ENCODE measurements around the gene CEP128.

DNA sequence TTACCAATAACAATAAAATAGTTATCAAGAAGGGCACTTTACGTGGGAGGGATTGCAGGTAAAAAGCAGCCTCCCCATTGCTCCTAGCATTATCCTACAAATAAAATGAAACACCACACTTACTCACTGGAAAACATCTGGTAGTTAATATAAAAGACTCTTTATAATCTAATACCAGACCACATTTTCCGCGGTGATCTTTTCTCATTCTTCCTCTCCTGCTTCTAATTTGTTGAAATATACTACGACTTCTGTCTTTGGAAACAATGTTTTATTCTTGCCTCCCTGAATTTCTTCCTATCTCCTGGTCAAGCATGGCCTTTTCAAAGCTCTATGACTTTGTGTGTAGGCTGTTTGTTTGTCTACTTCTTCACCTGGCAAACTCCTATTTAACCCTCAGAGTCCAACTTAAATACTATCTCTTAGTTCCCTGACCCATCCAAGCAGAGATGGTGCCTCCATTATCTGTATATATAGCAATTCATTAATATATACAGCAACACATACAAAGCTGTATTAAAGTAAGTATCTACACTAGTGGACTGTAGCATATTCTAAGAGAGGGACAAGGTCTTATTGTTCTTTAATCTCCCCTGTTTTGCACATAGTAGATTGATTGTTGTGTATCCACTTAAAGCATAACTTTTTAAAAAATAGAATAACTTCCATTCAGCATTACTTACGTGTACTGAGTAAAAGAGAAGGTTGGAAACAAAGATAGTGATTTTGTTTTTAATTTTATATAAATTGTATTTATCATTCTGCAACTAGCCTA, 228.3 kb downstream of the CEP128 start:
- TF ChIP-seq POLR2A (IDR thresholded peaks at IDR 0.05; ENCODE audit: low read depth, low read length) (no peak), POLR2AphosphoS5 (IDR thresholded peaks at IDR 0.05; ENCODE audit: low read depth, low read length) (no peak)
